HG02884 (cell line): ENCODE results near the gene CCNY.
"Not testable (repeated sequence)": the region's sequence is repeated elsewhere in the genome, so short reads cannot be mapped to it uniquely, and the experiment has no call there.

Source experiments
- ATAC-seq: cut with Tn5 transposase; IDR thresholded peaks from one replicate; pipeline ENCODE4 v1.9.1; 2021; ENCODE audit warnings: mild to moderate bottlenecking, moderate library complexity; ENCODE audit not compliant: unreplicated experiment

CCNY gene

DNA sequence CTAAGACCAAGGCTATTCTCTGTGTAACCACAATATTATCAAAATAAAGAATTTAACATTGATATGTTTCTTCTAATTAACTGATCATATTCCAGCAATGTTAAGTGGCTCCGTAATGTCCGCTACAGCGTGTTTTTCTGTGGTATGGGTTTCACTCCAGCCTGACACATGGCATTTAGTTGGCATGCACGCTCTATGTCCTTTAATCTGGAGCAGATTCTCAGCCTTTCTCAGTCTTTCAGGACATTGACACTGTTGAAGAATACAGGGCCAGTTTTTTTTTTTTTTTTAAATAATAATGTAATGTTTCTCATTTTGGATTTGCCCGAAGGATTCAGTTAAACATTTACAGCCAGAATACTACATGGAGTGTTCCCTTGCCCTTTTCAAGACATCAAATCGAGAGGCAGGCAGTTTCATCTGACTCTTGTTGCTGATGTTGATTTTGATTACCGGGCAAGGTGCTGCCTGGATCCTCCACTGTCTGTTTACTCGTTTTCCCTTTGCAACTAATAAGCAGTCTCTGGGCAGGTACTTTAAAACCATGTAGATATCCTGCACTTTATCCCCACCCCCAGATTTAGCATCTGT is 171.3 kb downstream of the CCNY start:
- ATAC-seq: no peak

DNA sequence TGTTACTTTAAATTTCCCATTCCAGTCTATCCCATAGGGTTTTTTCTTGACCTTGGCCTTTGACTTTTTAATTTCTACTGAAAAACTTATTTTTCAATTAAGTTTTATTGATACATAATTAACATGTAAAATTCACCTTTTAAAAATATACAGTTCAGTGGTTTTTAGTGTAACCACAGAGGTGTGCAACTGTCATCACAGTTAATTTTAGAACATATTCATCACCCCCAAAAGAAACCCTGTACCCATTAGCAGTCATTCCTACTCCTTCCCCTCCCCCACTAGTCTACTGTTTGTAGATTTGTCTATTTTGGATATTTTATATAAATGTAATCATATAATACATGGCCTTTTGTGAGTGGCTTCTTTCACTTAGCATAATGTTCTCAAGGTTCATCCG is 172.3 kb downstream of the CCNY start:
- ATAC-seq: no peak

DNA sequence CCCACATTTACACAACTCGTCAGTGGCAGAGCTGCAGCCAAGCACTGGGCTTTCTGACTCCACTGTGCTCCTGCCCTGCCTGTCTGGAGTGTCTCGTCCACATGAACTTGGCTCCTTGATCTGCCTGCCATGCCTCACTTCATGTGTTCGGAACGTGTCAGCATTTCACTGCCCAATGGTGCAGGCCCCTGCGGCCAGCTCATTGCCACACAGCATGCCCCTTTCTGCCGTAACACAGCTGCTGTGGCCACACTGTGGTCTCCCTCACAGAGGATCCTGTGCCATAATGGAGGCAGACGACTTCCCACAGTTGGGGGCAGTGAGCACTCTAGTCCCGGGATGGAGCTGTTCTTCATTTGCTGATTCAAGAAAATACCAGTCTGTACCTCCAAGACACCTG is 174.6 kb downstream of the CCNY start:
- no peak for ATAC-seq

DNA sequence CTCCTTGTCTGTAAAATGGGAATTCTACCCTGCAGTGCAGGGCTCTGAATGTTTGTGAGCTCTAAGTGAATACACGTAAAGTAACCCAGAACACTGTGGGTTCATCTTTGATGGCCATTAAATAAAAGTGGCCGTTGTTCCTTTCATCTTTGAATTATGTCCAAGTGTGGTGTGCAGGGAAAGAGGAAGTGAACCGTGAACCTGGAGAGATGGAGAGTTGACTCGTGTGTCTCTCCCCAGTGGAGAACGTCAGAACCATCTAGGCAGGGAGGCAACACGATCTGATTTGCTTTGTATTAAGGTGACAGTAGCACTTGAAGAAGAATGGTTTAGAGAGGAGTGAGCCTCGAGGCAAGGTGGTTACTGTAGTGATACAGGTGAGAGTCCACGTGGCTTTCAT is 175.3 kb downstream of the CCNY start:
- ATAC-seq: no peak

DNA sequence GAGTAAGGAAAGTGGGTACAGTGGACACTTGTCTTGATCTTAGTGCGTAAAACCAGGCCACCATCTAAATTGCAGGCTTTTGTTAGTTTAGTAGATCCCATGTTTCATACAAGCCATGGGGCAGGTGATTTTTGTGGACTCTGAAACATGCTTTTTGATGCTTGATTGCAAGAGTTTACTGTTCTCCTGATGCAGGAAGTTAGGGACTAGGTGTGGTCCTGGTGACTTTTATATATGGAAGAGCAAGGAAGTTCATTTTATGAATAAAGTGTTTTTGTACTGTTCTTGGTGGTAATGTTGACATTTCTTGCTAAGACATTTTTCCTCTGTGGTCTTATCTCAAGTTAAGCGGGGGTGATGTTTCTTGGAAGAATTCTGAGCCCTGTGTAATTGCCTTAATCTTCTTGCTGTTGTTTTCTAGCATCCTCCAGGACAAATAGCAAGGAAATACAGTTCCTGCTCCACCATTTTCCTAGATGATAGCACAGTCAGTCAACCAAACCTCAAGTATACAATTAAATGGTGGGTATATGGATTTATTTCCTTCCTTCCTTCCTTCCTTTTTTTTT is 179.9 kb downstream of the CCNY start:
- no peak for ATAC-seq

DNA sequence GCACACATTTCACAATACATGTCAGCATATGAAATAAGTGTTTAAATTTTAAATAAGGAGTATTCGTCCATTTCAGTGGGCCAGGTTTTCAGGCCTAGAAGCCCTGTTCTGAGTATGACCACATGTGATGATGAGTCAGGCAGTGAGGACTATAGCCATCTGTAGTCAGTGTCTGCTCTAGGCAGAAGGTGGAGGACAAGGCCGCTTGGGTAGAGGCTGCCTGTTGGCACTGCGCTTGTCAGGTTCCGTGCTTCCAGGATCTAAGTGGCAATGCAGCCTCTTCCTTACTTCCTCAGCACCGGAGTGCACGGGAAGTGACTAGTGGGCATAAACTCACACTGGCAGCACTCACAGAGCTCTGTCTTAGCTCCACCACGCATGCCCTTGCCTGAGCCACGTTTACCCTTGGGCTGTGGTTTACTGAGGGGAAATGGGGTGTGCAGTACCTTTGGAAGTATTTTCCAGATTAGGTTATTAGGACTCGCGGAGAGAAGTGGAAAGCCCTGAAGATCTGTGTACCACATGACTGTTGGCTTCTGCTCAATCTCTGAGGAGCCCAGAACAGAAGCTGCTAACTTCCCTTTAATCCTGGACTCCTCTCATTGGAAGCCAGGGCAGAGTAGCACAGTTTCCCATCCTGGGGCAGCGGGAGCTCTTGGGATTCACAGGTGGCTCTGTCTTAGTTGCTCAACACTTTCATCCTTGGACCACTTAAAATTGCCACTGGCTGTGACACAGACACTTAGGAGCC is 181.3 kb downstream of the CCNY start:
- no peak for ATAC-seq

DNA sequence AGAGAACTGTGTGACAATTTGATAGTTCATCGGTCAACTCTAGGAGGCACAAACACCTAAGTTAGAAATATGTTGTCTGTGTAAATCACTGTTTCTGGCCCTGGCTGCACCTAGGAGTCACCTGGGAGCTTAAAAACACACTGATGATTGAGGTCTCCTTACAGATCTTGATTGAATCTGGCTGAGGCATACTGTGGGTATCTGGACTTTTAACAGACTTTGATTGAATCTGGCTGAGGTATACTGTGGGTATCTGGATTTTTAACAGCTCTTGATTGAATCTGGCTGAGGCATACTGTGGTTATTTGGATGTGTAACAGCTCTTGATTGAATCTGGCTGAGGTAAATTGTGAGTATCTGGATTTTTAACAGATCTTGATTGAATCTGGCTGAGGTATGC is 181.9 kb downstream of the CCNY start:
- not testable (repeated sequence) for ATAC-seq

DNA sequence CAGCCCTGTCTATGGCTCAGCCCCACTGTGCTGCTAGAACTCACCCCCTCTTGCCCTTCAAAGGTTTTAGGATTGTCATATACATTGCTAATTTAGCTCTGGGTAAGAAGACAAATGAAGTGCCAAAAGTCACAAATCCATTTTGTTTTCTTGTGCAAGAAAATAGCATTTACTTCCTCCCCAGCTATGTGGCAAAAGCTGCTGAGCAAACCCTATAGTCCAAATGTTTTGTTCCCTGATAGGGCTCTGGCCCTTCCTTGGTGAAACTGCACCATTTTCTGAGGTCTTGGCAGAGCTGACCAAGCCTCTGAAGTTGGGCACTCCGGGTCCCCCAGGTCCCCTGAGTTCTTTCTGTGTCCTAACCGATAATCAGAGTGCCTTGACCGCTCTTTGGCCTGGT is 184.7 kb downstream of the CCNY start:
- no peak for ATAC-seq

DNA sequence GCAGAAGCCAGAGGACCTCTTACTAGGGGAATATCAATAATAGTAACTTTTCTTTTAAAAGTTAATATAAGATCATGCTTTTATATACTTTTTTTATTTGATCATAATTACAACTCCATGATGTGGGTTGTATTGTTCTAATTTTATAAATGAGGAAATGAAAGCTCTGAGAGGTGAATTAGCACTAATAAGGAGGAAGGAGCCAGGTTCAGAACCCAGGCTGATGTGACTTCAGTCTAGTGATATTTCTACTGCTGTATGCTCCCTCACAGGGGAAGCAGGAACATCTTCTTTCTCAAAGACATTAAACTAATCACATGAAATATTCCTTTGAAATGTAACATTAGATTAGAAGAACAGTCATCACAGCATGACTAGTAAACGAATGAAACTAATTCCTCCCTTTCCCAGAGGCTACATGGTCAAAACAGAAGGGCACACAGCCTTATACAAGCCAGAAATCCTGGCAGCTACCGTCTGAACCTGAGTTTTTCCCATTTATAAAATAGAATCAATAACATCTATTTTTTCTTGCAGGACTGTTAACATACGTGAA is 187.4 kb downstream of the CCNY start:
- ATAC-seq: peak; percentile 72

DNA sequence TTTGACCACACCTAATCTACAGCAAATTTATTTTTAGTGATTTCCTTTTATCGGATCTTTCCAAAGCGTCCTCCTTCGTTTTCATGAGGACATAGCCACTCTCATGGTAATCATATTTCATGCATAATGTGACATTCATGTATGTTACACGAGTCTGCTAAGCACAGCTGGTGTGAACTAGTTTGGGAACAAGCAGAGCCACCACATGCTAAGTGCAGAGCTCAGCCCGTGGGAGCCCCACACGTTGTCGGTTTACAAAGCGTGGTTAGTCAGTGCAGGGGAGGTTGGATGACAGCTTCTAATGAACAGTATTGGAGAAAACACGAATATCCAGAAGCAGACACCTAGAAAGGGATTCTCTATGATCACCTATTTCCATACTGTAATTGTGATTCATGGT is 190.4 kb downstream of the CCNY start:
- no peak for ATAC-seq

DNA sequence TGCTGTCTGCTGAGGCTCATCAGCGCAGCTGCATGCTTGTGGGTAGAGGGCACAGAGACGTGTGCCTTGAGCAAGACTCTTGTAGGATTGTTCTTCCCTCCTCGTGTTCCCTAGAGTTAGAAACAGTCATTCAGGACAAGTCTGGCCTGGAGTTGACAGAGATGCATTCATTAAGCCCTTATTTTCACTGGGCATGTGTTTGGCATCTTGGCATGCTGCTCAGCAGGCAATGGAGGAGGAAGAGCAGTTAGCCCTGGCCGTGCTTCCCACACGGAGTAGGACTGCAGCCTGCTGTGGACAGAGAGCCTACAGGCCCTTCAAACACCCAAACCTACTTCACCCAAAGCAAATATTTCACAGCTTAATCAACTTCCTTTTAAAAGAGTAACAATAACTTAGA is 195.8 kb downstream of the CCNY start:
- no peak for ATAC-seq

DNA sequence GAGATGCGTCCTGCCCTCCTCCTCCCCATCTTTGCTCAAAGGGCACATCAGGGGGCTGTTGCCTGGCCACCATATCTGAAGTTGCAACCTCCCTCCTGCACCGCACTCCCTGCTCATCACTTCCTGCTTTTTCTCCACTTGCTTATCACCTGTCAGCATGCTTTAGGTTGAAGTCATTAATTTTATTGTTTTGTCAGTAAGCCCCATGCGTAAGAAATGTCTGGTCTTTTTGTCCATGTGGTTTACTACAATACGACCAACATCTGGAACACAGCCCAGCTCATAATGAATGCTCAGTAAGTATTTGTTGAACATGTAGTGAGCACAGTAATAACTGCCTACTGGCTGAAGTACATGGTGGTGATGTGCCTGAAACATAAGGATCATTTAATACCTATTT is 197.3 kb downstream of the CCNY start:
- no peak for ATAC-seq

DNA sequence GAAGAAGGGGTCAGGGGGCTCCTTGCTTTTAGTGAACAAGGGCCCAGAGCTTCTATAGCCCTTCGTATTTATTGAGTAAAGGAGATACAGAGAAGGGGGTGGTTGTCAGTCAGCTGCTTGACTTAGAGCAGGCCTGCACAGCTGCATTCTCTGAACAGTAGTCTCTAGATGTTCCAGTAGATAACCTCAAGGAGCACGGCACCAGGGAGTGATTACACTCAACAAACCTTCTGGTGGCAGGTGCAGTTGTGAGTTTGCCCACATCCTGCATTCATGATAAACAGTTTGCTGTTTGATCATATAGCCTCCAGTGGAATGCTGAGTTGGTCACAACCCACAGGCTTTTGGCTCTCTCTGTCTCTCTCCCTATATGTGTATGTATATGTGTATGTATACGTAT is 198.8 kb downstream of the CCNY start:
- ATAC-seq: no peak

DNA sequence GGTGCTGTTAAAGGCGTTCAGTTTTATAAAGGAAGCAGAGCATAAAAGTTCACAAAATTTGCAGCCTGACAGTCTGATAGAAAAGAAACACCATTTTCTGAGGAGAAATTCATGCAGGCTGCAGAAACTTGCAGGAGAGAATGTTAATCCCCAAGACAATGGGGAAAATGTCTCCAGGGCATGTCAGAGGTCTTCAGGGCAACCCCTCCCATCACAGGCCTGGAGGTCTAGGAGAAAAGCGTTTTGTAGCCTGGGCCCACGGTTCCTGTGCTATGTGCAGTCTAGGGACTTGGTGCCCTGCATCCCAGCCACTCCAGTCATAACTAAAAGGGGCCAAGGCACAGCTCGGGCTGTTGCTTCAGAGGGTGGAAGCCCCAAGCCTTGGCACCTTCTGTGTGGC is 200.5 kb downstream of the CCNY start:
- no peak for ATAC-seq

DNA sequence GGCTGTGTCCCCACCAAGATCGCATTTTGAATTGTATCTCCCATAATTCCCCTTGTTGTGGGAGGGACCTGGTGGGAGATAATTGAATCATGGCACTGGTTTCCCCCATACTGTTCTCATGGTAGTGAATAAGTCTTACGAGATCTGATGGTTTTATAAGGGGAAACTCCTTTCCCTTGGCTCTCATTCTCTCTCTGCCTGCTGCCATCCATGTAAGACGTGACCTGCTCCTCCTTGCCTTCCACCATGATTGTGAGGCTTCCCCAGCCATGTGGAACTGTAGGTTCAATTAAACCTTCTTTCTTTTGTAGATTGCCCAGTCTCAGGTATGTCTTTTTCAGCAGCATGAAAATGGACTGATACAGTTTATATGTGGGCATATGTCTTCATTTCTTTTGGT is 201.6 kb downstream of the CCNY start:
- not testable (repeated sequence) for ATAC-seq

DNA sequence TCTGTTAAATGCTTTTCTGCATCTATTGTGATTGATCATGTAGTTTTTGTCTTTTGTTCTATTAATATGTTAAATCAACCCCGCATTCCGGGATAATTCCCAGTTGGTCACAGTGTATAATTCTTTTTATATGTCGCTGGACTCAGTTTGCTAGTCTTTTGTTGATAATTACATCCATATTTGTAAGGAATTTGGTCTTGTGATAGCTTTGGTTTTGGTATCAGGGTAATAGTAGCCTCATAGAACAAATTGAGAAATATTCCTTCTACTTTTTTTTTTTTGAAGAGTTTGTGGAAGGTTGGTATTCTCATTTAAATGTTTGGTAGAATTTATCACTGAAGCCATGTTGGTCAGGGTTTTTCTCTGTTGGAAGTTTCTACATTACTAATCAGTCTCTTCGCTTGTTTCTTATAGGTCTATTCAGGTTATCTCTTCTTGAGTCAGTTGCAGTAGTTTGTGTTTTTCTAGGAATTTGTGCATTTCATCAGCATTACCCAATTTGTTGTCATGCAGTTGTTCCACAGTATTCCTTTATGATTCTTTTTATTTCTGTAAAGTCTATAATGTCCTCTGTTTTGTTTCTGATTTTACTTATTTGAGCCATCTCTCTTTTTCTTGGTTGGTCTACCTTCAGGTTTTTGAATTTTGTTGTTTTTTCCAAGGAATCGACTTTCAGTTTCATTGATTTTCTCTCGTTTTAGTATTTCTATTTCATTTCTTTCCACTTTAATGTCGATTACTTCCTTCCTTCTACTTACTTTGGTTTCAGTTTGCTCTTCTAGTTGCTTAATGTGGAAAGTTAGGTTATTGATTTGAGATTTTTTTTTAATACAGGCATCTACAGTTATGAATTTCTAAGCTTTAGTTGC is 204.2 kb downstream of the CCNY start:
- ATAC-seq: no peak

DNA sequence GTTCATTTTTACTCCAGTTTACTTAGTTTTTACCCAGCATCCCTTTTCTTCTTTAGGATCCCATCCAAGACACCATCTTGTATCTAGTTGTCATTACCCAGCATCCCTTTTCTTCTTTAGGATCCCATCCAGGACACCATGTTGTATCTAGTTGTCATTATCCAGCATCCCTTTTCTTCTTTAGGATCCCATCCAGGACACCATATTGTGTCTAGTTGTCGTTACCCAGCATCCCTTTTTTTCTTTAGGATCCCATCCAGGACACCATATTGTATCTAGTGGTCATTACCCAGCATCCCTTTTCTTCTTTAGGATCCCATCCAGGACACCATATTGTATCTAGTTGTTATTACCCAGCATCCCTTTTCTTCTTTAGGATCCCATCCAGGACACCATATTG is 205.4 kb downstream of the CCNY start:
- ATAC-seq: no peak

DNA sequence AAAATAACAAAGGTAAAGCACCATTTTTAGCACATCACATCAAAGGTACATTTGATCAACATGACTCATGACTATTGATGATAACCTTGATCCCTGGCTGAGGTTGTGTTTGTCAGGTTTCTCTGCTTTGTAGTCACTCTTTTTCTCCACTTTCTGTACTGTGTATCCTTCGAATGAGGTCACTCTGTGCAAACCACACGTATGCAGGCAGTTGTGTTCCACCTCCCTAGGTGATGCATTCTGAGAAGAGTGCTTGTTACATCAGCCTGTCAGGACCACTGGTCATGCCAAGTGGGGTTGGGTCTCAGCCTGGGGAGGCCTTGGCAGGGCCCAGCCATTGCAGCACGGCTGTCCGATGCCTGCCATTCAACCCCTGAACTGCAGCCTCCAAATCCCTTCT is 206.0 kb downstream of the CCNY start:
- no peak for ATAC-seq

DNA sequence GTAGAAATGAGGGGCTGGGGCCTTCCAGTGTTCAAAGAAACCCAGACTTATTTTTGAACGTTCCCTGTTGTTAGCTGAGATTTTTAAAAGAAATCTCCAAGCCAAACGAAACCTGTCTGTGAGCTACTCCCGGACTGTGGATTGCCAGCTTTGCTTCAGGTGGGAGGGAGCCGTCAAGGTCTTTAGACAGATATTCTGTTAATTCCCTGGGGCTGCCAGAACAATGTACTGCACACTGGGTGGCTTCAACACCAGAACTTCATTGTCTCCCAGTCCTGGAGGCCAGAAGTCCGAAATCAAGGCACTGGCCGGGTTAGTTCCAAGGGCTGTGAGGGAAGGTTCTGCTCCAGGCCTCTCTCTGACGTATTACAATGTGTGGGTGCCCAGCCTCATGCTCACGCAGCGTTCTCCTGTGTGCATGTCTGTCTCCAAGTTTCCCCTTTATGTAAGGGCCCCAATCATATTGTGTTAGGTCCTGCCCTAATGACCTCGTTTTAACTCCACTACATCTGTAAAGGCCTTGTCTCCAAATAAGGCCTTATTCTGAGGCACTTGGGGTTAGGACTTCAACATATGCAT is 208.9 kb downstream of the CCNY start:
- no peak for ATAC-seq

DNA sequence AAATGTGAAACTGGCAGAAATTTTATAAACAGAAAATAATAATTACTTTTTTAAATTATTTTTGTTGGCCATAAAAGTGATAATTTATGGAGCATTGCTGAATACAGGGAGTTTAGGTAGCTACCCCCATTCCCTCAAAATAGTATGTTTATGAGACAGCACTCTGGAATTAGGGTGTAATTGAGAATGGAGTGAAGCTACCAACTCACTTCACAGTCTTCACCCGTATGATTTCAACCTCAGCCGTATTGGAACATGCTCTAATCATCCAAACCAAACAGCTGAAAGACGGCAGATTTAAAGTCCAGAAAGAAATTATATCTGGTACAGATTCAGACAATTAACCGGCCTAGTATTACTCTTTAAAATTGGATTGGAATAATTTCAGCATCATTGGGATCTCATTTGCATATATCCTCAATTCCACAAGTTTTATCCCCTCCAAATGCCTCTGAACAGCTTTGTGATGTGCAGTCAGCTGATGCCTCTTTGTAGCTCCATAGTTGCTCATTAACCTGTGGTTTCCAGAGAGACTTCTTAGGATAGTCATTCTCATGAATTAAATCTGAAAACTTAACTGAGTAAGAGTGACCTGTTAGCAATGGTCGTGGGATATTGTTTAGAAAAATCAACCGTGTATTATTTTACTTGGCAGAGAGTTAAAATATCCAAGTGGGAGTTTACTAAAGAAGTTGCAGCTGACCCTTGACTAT is 209.7 kb downstream of the CCNY start:
- ATAC-seq: no peak
